Spleen (tissue), 7 donors: ENCODE data around the gene RTN4RL2.

Source experiments
- CTCF ChIP-seq, 11 experiments: fragments of 200-600 bp in 7 of 11; fragments of 450-650 bp in 4 of 11; sonication (generic) in 4 of 11; IDR thresholded peaks in 8 of 11; conservative IDR thresholded peaks in 3 of 11; 1 replicate in 7 of 11; 2 replicates in 4 of 11; pipeline versions ENCODE4 v1.4.0 to v1.8.0; 2016 to 2021; ENCODE audit warnings: antibody characterized with exemption in 11 of 11, inconsistent platforms in 4 of 11, mild to moderate bottlenecking in 1 of 11
- POLR2A ChIP-seq, 3 donors: fragments of 450-650 bp; IDR thresholded peaks; one replicate each; pipeline ENCODE4 v1.5.1; 2017; ENCODE audit warnings: antibody characterized with exemption in 3 of 3, mild to moderate bottlenecking in 1 of 3
- POLR2AphosphoS5 ChIP-seq, 3 donors: sonication (generic); formaldehyde crosslinking; IDR thresholded peaks; one replicate each; pipeline ENCODE4 v1.5.1; 2017; ENCODE audit warnings: antibody characterized with exemption in 3 of 3
- donor health status: DM: no; HTN: no; CAD: no; lungs with moderate emphysema.
- donor health status: DM: no; HTN: no; CAD: no.
- donor health status: DM: no; HTN: no; CAD: no.

- TF ChIP-seq POLR2A (IDR thresholded peaks at IDR 0.05) (no peak), CTCF (IDR thresholded peaks at IDR 0.05 in 8 of 11, conservative IDR thresholded peaks at IDR 0.05 in 3 of 11) (no peak), POLR2AphosphoS5 (IDR thresholded peaks at IDR 0.05) (peak; percentile 45 to 91 (median 54))
Measured at GRCh38 chr11:57424792-57425564, 35.4 kb upstream of the RTN4RL2 start.
